Measurements from ENCODE around the gene ZCWPW1.

The ZCWPW1 gene

GRCh38 chr7:100363098-100363497 lies 65.4 kb downstream of the ZCWPW1 start:
- TF ChIP-seq CTCF (IDR thresholded peaks at IDR 0.05; ENCODE audit: low read depth, low read length) = no peak
- Histone ChIP-seq H3K36me3 (peaks cover 66% of the 10 kb centered on the region), H3K9me3 (ENCODE audit: severe bottlenecking) (no peaks in the 10 kb centered on the region), H3K27me3 (ENCODE audit: insufficient read depth, low read depth, severe bottlenecking) (no peaks in the 10 kb centered on the region), H3K4me3 (ENCODE audit: low read depth, low read length) (no peak overlapping the region), H3K27ac (no peak overlapping the region)
- no peak for DNase-seq

- no peak for TF ChIP-seq CTCF (IDR thresholded peaks at IDR 0.05; ENCODE audit: low read depth, low read length)
- Histone ChIP-seq H3K27ac (no peak overlapping the region), H3K4me3 (ENCODE audit: low read depth, low read length) (no peak overlapping the region), H3K9me3 (ENCODE audit: severe bottlenecking) (no peaks in the 10 kb centered on the region), H3K27me3 (ENCODE audit: insufficient read depth, low read depth, severe bottlenecking) (no peaks in the 10 kb centered on the region), H3K36me3 (peaks cover 86% of the 10 kb centered on the region)
- no peak for DNase-seq
Observed at GRCh38 chr7:100360135-100360854, 68.2 kb downstream of the ZCWPW1 start.

- Histone ChIP-seq H3K27ac (no peak overlapping the region), H3K9me3 (ENCODE audit: severe bottlenecking) (no peaks in the 10 kb centered on the region), H3K4me3 (ENCODE audit: low read depth, low read length) (no peak overlapping the region), H3K36me3 (peaks cover 88% of the 10 kb centered on the region), H3K27me3 (ENCODE audit: insufficient read depth, low read depth, severe bottlenecking) (no peaks in the 10 kb centered on the region)
- no peak for DNase-seq
- no peak for TF ChIP-seq CTCF (IDR thresholded peaks at IDR 0.05; ENCODE audit: low read depth, low read length)
Observed at GRCh38 chr7:100358857-100359212, 69.7 kb downstream of the ZCWPW1 start.

- Histone ChIP-seq H3K4me3 (ENCODE audit: low read depth, low read length) (no peak within 1 kb of the TSS), H3K27ac (no peak within 1 kb of the TSS), H3K9me3 (ENCODE audit: severe bottlenecking) (no peaks in the 10 kb centered on the region), H3K36me3 (peaks cover 86% of the 10 kb centered on the region), H3K27me3 (ENCODE audit: insufficient read depth, low read depth, severe bottlenecking) (no peaks in the 10 kb centered on the region)
- no peak for DNase-seq
- TF ChIP-seq CTCF (IDR thresholded peaks at IDR 0.05; ENCODE audit: low read depth, low read length) = peak; percentile 36
Observed at GRCh38 chr7:100358027-100358856, 70.3 kb downstream of the ZCWPW1 start, which contains the start of gene PILRB. TSS of gene PILRB (plus strand) at chr7:100358117. CDS start at chr7:100358303, 186 bp downstream.

GRCh38 chr7:100357131-100357561 lies 71.4 kb downstream of the ZCWPW1 start:
- no peaks in the 10 kb centered on the region for H3K9me3 ChIP-seq (ENCODE audit: severe bottlenecking)
- TF ChIP-seq CTCF (IDR thresholded peaks at IDR 0.05; ENCODE audit: low read depth, low read length) = no peak
- H3K36me3 ChIP-seq = peaks cover 81% of the 10 kb centered on the region
- no peak for DNase-seq
- no peak overlapping the region for H3K27ac ChIP-seq
- H3K27me3 ChIP-seq (ENCODE audit: insufficient read depth, low read depth, severe bottlenecking) = no peaks in the 10 kb centered on the region
- H3K4me3 ChIP-seq (ENCODE audit: low read depth, low read length) = no peak overlapping the region
